22Rv1 (cell line): ENCODE results near the gene COIL.

Source experiments
- ZFX ChIP-seq: fragments of 450-650 bp; IDR thresholded peaks from 2 replicates; pipeline ENCODE4 v1.6.1; 2017; ENCODE audit warnings: antibody characterized with exemption, borderline replicate concordance
- TF ChIP-seq, protein P1 (sequence below): fragments of 450-650 bp; IDR thresholded peaks from 2 replicates; pipeline ENCODE4 v1.5.1; 2017; ENCODE audit warnings: mild to moderate bottlenecking

DNA sequence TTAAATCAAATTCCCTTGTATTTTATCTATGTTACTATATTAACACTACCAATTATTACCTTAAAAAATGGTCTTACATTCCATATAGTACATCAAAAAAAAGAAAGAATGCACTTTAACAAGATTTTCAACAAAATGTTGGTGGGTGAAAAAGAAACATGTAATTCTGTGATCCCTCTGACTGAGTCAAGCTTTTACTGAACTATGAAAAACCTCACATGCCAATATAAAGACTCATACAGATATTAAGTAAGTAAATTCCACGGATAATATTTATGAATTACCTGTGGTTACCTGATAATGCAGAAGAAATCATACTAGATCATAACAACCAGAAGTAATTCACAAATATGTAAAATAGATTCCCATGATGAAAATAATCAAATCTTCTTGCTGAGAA is 12.4 kb downstream of the COIL start:
- TF ChIP-seq, protein P1, sequence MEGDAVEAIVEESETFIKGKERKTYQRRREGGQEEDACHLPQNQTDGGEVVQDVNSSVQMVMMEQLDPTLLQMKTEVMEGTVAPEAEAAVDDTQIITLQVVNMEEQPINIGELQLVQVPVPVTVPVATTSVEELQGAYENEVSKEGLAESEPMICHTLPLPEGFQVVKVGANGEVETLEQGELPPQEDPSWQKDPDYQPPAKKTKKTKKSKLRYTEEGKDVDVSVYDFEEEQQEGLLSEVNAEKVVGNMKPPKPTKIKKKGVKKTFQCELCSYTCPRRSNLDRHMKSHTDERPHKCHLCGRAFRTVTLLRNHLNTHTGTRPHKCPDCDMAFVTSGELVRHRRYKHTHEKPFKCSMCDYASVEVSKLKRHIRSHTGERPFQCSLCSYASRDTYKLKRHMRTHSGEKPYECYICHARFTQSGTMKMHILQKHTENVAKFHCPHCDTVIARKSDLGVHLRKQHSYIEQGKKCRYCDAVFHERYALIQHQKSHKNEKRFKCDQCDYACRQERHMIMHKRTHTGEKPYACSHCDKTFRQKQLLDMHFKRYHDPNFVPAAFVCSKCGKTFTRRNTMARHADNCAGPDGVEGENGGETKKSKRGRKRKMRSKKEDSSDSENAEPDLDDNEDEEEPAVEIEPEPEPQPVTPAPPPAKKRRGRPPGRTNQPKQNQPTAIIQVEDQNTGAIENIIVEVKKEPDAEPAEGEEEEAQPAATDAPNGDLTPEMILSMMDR: no peak
- no peak for TF ChIP-seq ZFX
